Measurements from ENCODE around the gene MAPKAPK2.
A peak's percentile ranks its signal among the peaks of the same experiment; 100 is the strongest.

The MAPKAPK2 gene

GRCh38 chr1:206661161-206661820 is 23.4 kb upstream of the MAPKAPK2 start:
- DNase-seq = no peak

GRCh38 chr1:206662396-206663092 is 22.2 kb upstream of the MAPKAPK2 start:
- no peak for DNase-seq

GRCh38 chr1:206663362-206663761 is 21.3 kb upstream of the MAPKAPK2 start:
- no peak for DNase-seq

GRCh38 chr1:206663832-206664652 is 20.7 kb upstream of the MAPKAPK2 start:
- peak; percentile 35 to 47 for DNase-seq

- DNase-seq = no peak
Measured at GRCh38 chr1:206664740-206665139, 20.0 kb upstream of the MAPKAPK2 start.

GRCh38 chr1:206666031-206666561 is 18.6 kb upstream of the MAPKAPK2 start:
- no peak for DNase-seq

- no peak for DNase-seq
Measured at GRCh38 chr1:206666954-206667665, 17.6 kb upstream of the MAPKAPK2 start.

- no peak for DNase-seq
Measured at GRCh38 chr1:206668351-206668750, 16.4 kb upstream of the MAPKAPK2 start.

- DNase-seq = no peak
Measured at GRCh38 chr1:206668874-206669410, 15.8 kb upstream of the MAPKAPK2 start.

GRCh38 chr1:206672011-206672688 is 12.6 kb upstream of the MAPKAPK2 start:
- DNase-seq = no peak

- DNase-seq = no peak
Measured at GRCh38 chr1:206672844-206673758, 11.6 kb upstream of the MAPKAPK2 start.

GRCh38 chr1:206674236-206674635 is 10.5 kb upstream of the MAPKAPK2 start:
- DNase-seq = no peak

- DNase-seq = no peak
Measured at GRCh38 chr1:206674745-206675175, 9.9 kb upstream of the MAPKAPK2 start.

GRCh38 chr1:206676499-206676898 is 8.2 kb upstream of the MAPKAPK2 start:
- DNase-seq = no peak

- no peak for DNase-seq
Measured at GRCh38 chr1:206678490-206678889, 6.2 kb upstream of the MAPKAPK2 start.

GRCh38 chr1:206679738-206680211 is 4.9 kb upstream of the MAPKAPK2 start:
- no peak for DNase-seq

- no peak for DNase-seq
Measured at GRCh38 chr1:206680279-206680678, 4.4 kb upstream of the MAPKAPK2 start.

GRCh38 chr1:206681359-206681758 is 3.3 kb upstream of the MAPKAPK2 start:
- DNase-seq = no peak

- no peak for DNase-seq
Measured at GRCh38 chr1:206682111-206682510, 2.6 kb upstream of the MAPKAPK2 start.

- no peak for DNase-seq
Measured at GRCh38 chr1:206683313-206683712, 1.4 kb upstream of the MAPKAPK2 start.
